SK-N-MC (cell line): ENCODE measurements around the gene ASCC3.

ENCODE experiments used
- DNase-seq: peaks from one replicate; pipeline ENCODE4 v3.0.0-alpha.2; 2011; ENCODE audit warnings: low read depth, low spot score
- H3K27ac ChIP-seq: fragments of 200-600 bp; sonication (generic); 2 replicates; pipeline ENCODE4 v1.5.1; 2016; ENCODE audit warnings: mixed run types
- H3K36me3 ChIP-seq: fragments of 200-600 bp; sonication (generic); 2 replicates; pipeline ENCODE4 v1.6.1; 2017; ENCODE audit warnings: antibody characterized with exemption, low read length, mixed read lengths; ENCODE audit not compliant: insufficient read depth
- H3K4me3 ChIP-seq: fragments of 200-600 bp; sonication (generic); 2 replicates; pipeline ENCODE4 v1.5.1; 2016
- H3K9ac ChIP-seq: fragments of 200-600 bp; sonication (generic); 2 replicates; pipeline ENCODE4 v1.8.0; 2017; ENCODE audit warnings: mixed run types, mixed read lengths; ENCODE audit not compliant: insufficient read length
- H3K9me3 ChIP-seq: fragments of 200-600 bp; sonication (generic); 2 replicates; pipeline ENCODE4 v1.6.1; 2017; ENCODE audit warnings: low read depth, mild to moderate bottlenecking, antibody characterized with exemption, low read length, moderate library complexity, mixed read lengths
- EZH2 ChIP-seq: fragments of 200-600 bp; sonication (generic); IDR thresholded peaks from one replicate; pipeline ENCODE4 v1.6.1; 2017; ENCODE audit warnings: antibody characterized with exemption
- FOXP2 ChIP-seq: optimal IDR thresholded peaks from 2 replicates; pipeline ENCODE3; 2011; ENCODE audit warnings: mild to moderate bottlenecking, moderate library complexity; ENCODE audit not compliant: insufficient read depth; ENCODE audit errors: extremely low read length, control extremely low read depth
- POLR2AphosphoS5 ChIP-seq: IDR thresholded peaks from 2 replicates; pipeline ENCODE4 v1.6.1; 2012; ENCODE audit warnings: mild to moderate bottlenecking, low read depth, low read length, borderline replicate concordance

Gene ASCC3

GRCh38 chr6:100803264-100804045 is 77.7 kb downstream of the ASCC3 start:
- Histone ChIP-seq H3K9me3 (no peaks in the 10 kb centered on the region), H3K9ac (no peak overlapping the region), H3K27ac (no peak overlapping the region), H3K36me3 (peaks cover 18% of the 10 kb centered on the region), H3K4me3 (no peak overlapping the region)
- DNase-seq: no peak
- TF ChIP-seq POLR2AphosphoS5 (no peak), EZH2 (no peak), FOXP2 (no peak)

- H3K9me3 ChIP-seq: no peaks in the 10 kb centered on the region
- H3K9ac ChIP-seq: peak overlapping the region; percentile 24
- H3K4me3 ChIP-seq: peak overlapping the region; percentile 51
- DNase-seq: no peak
- peaks cover 29% of the 10 kb centered on the region for H3K36me3 ChIP-seq
- TF ChIP-seq POLR2AphosphoS5 (no peak), EZH2 (no peak), FOXP2 (no peak)
- peak overlapping the region; percentile 84 for H3K27ac ChIP-seq
Observed at GRCh38 chr6:100801036-100801435, 80.1 kb downstream of the ASCC3 start.

GRCh38 chr6:100796049-100796823 is 84.9 kb downstream of the ASCC3 start:
- Histone ChIP-seq H3K9ac (no peak overlapping the region), H3K27ac (no peak overlapping the region), H3K9me3 (no peaks in the 10 kb centered on the region), H3K4me3 (no peak overlapping the region), H3K36me3 (peaks cover 23% of the 10 kb centered on the region)
- DNase-seq: no peak
- TF ChIP-seq EZH2 (no peak), POLR2AphosphoS5 (no peak), FOXP2 (no peak)

- Histone ChIP-seq H3K9me3 (peaks cover 2% of the 10 kb centered on the region; the same call in 1 of the 2 replicates), H3K27ac (no peak overlapping the region), H3K36me3 (peaks cover 25% of the 10 kb centered on the region), H3K4me3 (no peak overlapping the region), H3K9ac (no peak overlapping the region)
- DNase-seq: no peak
- no peak for TF ChIP-seq POLR2AphosphoS5
- TF ChIP-seq EZH2: no peak
- TF ChIP-seq FOXP2: no peak
Observed at GRCh38 chr6:100790084-100790483, 91.0 kb downstream of the ASCC3 start.

- no peak overlapping the region for H3K9ac ChIP-seq
- no peak for DNase-seq
- no peak for TF ChIP-seq FOXP2
- no peak for TF ChIP-seq POLR2AphosphoS5
- TF ChIP-seq EZH2: no peak
- peaks cover 19% of the 10 kb centered on the region for H3K36me3 ChIP-seq
- H3K27ac ChIP-seq: no peak overlapping the region
- H3K4me3 ChIP-seq: no peak overlapping the region
- peaks cover 2% of the 10 kb centered on the region; the same call in 1 of the 2 replicates for H3K9me3 ChIP-seq
Observed at GRCh38 chr6:100785982-100786381, 95.1 kb downstream of the ASCC3 start.

GRCh38 chr6:100780648-100781047 is 100.5 kb downstream of the ASCC3 start:
- no peak for DNase-seq
- H3K9me3 ChIP-seq: no peaks in the 10 kb centered on the region
- H3K36me3 ChIP-seq: 0 out of 2 replicates have a peak, but pooled peaks cover 5% of the 10 kb centered on the region
- H3K4me3 ChIP-seq: no peak overlapping the region
- H3K9ac ChIP-seq: no peak overlapping the region
- TF ChIP-seq EZH2 (no peak), FOXP2 (no peak), POLR2AphosphoS5 (no peak)
- no peak overlapping the region for H3K27ac ChIP-seq

GRCh38 chr6:100775667-100776066 is 105.5 kb downstream of the ASCC3 start:
- Histone ChIP-seq H3K36me3 (0 out of 2 replicates have a peak, but pooled peaks cover 10% of the 10 kb centered on the region), H3K4me3 (no peak overlapping the region), H3K9me3 (no peaks in the 10 kb centered on the region), H3K9ac (peak overlapping the region; percentile 50), H3K27ac (peak overlapping the region; percentile 88; the same call in 1 of the 2 replicates)
- DNase-seq: peak; percentile 26
- TF ChIP-seq EZH2: no peak
- TF ChIP-seq POLR2AphosphoS5: no peak
- TF ChIP-seq FOXP2: no peak

GRCh38 chr6:100774681-100775080 is 106.4 kb downstream of the ASCC3 start:
- TF ChIP-seq EZH2 (no peak), POLR2AphosphoS5 (no peak), FOXP2 (no peak)
- DNase-seq: no peak

More at GRCh38 chr6:100774681-100775080, 106.4 kb downstream of the ASCC3 start:
- H3K4me3 ChIP-seq: no peak overlapping the region
- H3K27ac ChIP-seq: no peak overlapping the region
- no peak overlapping the region for H3K9ac ChIP-seq
- no peaks in the 10 kb centered on the region for H3K9me3 ChIP-seq
- 0 out of 2 replicates have a peak, but pooled peaks cover 10% of the 10 kb centered on the region for H3K36me3 ChIP-seq
